Measurements from ENCODE around the gene SLK. TPM values are rescaled to one million over a fixed set of nuclear protein-coding genes. Genes with fewer than 3 reads are reported as not detected.
A peak's percentile ranks its signal among the peaks of the same experiment; 100 is the strongest.

SLK gene
- total and polyA plus RNA-seq, 2 donors from 2014 or later: 12.3 to 45.5 TPM

GRCh38 chr10:104005172-104005863 is 38.4 kb downstream of the SLK start:
- Histone ChIP-seq H3K4me3 (ENCODE audit: low read length in 3 of 3) (no peak overlapping the region), H3K27me3 (ENCODE audit: control insufficient read depth, insufficient read depth, low read length) (no peaks in the 10 kb centered on the region), H3K4me1 (ENCODE audit: control insufficient read depth in 2 of 3, insufficient read depth in 2 of 3, low read depth in 1 of 3, low read length in 3 of 3) (no peaks in the 10 kb centered on the region), H3K9me3 (ENCODE audit: control insufficient read depth in 2 of 3, insufficient read depth in 1 of 3, low read length in 3 of 3) (no peaks in the 10 kb centered on the region), H3K9ac (ENCODE audit: low read length in 3 of 3) (no peak overlapping the region), H3K36me3 (ENCODE audit: control insufficient read depth in 2 of 3, insufficient read depth in 3 of 3, low read length in 3 of 3) (peaks cover 5 to 35% (median 19%) of the 10 kb centered on the region in 3 donors), H3K27ac (ENCODE audit: low read depth in 2 of 2, low read length in 2 of 2) (no peak overlapping the region)
- intact Hi-C loops (cut with DNase I): no loop called here
- FAIRE-seq (no peak), DNase-seq (no peak)
- TF ChIP-seq CTCF (IDR thresholded peaks at IDR 0.05; ENCODE audit: borderline replicate concordance, extremely low read depth, insufficient read depth): no peak

- H3K27ac ChIP-seq (ENCODE audit: low read depth in 2 of 2, low read length in 2 of 2): no peak overlapping the region
- DNase-seq: no peak
- H3K27me3 ChIP-seq (ENCODE audit: control insufficient read depth, insufficient read depth, low read length): no peaks in the 10 kb centered on the region
- peaks cover 0 to 8% (median 0%) of the 10 kb centered on the region in 3 donors for H3K36me3 ChIP-seq (ENCODE audit: control insufficient read depth in 2 of 3, insufficient read depth in 3 of 3, low read length in 3 of 3)
- no peak overlapping the region for H3K9ac ChIP-seq (ENCODE audit: low read length in 3 of 3)
- FAIRE-seq: peak; percentile 71
- no peak overlapping the region for H3K4me3 ChIP-seq (ENCODE audit: low read length in 3 of 3)
- TF ChIP-seq CTCF (IDR thresholded peaks at IDR 0.05; ENCODE audit: borderline replicate concordance, extremely low read depth, insufficient read depth): no peak
- intact Hi-C loops (cut with DNase I): no loop called here
- H3K4me1 ChIP-seq (ENCODE audit: control insufficient read depth in 2 of 3, insufficient read depth in 2 of 3, low read depth in 1 of 3, low read length in 3 of 3): no peaks in the 10 kb centered on the region
- H3K9me3 ChIP-seq (ENCODE audit: control insufficient read depth in 2 of 3, insufficient read depth in 1 of 3, low read length in 3 of 3): no peaks in the 10 kb centered on the region
Measured at GRCh38 chr10:104011904-104012303, 45.0 kb downstream of the SLK start.

- DNase-seq (no peak), FAIRE-seq (no peak)
- Histone ChIP-seq H3K9me3 (ENCODE audit: control insufficient read depth in 2 of 3, insufficient read depth in 1 of 3, low read length in 3 of 3) (no peaks in the 10 kb centered on the region), H3K4me1 (ENCODE audit: control insufficient read depth in 2 of 3, insufficient read depth in 2 of 3, low read depth in 1 of 3, low read length in 3 of 3) (no peaks in the 10 kb centered on the region), H3K4me3 (ENCODE audit: low read length in 3 of 3) (no peak overlapping the region), H3K9ac (ENCODE audit: low read length in 3 of 3) (no peak overlapping the region), H3K27me3 (ENCODE audit: control insufficient read depth, insufficient read depth, low read length) (no peaks in the 10 kb centered on the region), H3K27ac (ENCODE audit: low read depth in 2 of 2, low read length in 2 of 2) (no peak overlapping the region), H3K36me3 (ENCODE audit: control insufficient read depth in 2 of 3, insufficient read depth in 3 of 3, low read length in 3 of 3) (peaks cover 0 to 11% (median 0%) of the 10 kb centered on the region in 3 donors)
- intact Hi-C loops (cut with DNase I): no loop called here
- TF ChIP-seq CTCF (IDR thresholded peaks at IDR 0.05; ENCODE audit: borderline replicate concordance, extremely low read depth, insufficient read depth): no peak
Measured at GRCh38 chr10:104013489-104013888, 46.5 kb downstream of the SLK start.
